DND-41 (cell line): ENCODE results near the gene KCTD19.

Experiments
- EZH2 ChIP-seq: IDR thresholded peaks from 3 replicates; pipeline ENCODE4 v1.6.1; 2012; ENCODE audit warnings: borderline replicate concordance, low read depth, mild to moderate bottlenecking, moderate library complexity, low read length, inconsistent platforms; ENCODE audit not compliant: severe bottlenecking
- TF ChIP-seq, protein P1 (sequence below): IDR thresholded peaks from 2 replicates; pipeline ENCODE4 v1.5.1; 2012; ENCODE audit warnings: borderline replicate concordance, low read length, moderate library complexity, mild to moderate bottlenecking; ENCODE audit not compliant: poor library complexity, severe bottlenecking; ENCODE audit errors: extremely low read depth

DNA sequence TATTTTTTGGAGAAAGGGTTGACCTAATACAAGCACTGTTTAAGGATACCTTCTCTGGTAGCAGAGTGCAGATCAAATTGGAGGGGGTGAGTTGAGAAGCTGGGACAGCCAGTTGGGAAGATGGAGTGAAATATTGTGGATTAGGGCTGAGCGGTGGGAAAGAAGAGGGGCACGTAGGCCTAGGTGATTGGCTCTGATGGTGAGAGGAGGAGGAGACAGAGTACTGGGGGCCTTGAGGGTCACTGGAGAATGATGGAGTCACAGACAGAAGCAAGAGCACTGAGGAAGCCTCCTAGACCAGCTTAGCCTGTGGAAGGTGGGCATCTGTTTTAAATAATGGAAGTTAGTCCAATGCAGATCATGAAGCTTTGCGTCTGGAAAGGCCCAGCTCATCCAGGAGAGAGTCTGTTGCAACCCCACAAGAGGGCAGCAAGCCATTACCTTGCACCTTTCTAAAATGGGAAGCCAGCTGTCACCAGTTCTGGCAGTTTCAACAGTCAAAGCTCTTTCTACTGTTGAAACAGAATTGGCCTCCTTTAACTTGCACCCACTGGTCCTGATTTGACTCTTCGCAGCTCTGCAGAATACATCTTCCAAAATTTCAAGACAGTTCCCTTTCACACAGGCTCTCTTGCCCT is 66.0 kb downstream of the KCTD19 start:
- TF ChIP-seq, protein P1, sequence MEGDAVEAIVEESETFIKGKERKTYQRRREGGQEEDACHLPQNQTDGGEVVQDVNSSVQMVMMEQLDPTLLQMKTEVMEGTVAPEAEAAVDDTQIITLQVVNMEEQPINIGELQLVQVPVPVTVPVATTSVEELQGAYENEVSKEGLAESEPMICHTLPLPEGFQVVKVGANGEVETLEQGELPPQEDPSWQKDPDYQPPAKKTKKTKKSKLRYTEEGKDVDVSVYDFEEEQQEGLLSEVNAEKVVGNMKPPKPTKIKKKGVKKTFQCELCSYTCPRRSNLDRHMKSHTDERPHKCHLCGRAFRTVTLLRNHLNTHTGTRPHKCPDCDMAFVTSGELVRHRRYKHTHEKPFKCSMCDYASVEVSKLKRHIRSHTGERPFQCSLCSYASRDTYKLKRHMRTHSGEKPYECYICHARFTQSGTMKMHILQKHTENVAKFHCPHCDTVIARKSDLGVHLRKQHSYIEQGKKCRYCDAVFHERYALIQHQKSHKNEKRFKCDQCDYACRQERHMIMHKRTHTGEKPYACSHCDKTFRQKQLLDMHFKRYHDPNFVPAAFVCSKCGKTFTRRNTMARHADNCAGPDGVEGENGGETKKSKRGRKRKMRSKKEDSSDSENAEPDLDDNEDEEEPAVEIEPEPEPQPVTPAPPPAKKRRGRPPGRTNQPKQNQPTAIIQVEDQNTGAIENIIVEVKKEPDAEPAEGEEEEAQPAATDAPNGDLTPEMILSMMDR = peak; percentile 62
- no peak for TF ChIP-seq EZH2
